ENCODE measurements around the gene INSIG1.

Gene INSIG1

GRCh38 chr7:155353256-155353897 is 55.7 kb downstream of the INSIG1 start:
- no peak for DNase-seq

GRCh38 chr7:155354371-155355048 is 56.8 kb downstream of the INSIG1 start:
- no peak for DNase-seq

- DNase-seq: no peak
These were observed 57.5 kb downstream of the INSIG1 start for GRCh38 chr7:155355176-155355575.

GRCh38 chr7:155355745-155356144 is 58.1 kb downstream of the INSIG1 start:
- DNase-seq: no peak

- DNase-seq: no peak
These were observed 58.8 kb downstream of the INSIG1 start for GRCh38 chr7:155356323-155357105.

GRCh38 chr7:155357573-155358041 is 59.9 kb downstream of the INSIG1 start:
- DNase-seq: no peak

- no peak for DNase-seq
These were observed 60.6 kb downstream of the INSIG1 start for GRCh38 chr7:155358066-155358947.

GRCh38 chr7:155358948-155359712 is 61.5 kb downstream of the INSIG1 start:
- no peak for DNase-seq

Data from NCI-H1092 (cell line).